Stimulated activated naive CD8-positive, alpha-beta T cell treated with anti-CD3 and anti-CD28 coated beads, Interleukin-15, amount 100 ng/mL, for 72 hours (primary cell): ENCODE results near the gene CHSY3.

Experiments used
- ATAC-seq: fragments of 150-1000 bp; cut with Tn5 transposase; 2 replicates; pipeline ENCODE4 v1.10.0; 2021; ENCODE audit warnings: mild to moderate bottlenecking, moderate library complexity
- DNase-seq, 2 donors: peaks; one replicate each; pipeline ENCODE4 v3.0.0; 2021 to 2022
- H3K27ac Mint-ChIP-seq, 2 donors: one replicate each; pipeline ENCODE4 v1.8.0; 2022; ENCODE audit warnings: mild to moderate bottlenecking in 2 of 2, mixed read lengths in 2 of 2, moderate library complexity in 2 of 2
- H3K27me3 Mint-ChIP-seq: one replicate; pipeline ENCODE4 v1.8.0; 2022; ENCODE audit warnings: mixed read lengths
- H3K4me1 Mint-ChIP-seq: one replicate; pipeline ENCODE4 v1.8.0; 2022; ENCODE audit warnings: mild to moderate bottlenecking, mixed read lengths
- H3K4me3 Mint-ChIP-seq, 2 donors: one replicate each; pipeline ENCODE4 v1.8.0; 2022; ENCODE audit warnings: mild to moderate bottlenecking in 2 of 2, mixed read lengths in 2 of 2, moderate library complexity in 1 of 2
- H3K9me3 Mint-ChIP-seq, 2 donors: one replicate each; pipeline ENCODE4 v1.8.0; 2022; ENCODE audit warnings: mixed read lengths in 2 of 2

CHSY3 gene

DNA sequence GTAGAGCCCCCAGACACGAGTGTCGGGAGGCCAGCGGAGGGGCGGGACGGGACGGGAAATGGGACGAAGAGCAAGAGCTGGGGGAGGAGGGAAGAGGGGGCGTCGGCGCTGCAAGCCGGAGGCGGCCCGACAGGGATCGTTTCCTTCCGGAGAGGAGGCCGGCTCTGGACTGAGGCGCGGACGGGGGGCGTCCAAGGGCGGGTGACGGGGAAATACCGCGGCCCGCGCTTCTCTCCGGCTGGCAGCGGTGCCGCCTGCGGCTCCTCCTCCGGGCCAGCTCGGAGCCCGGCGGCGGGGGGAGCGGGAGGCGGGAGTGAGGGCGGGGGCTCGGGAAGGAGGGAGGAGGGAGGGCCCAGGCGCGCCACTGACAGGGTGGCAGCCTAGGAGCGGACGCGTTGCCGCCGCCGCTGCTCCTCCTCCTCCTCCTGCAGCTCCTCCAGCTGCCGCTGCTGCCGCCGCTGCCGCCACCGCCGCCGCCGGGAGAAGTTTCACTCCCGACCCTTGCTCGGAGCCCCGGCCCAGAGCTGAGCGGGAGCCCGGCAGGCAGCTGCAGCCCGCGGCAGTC, at the start of gene CHSY3:
CHSY3 (plus strand) TSS at position 364 of the 565 bp plus-strand sequence.
- DNase-seq (peak in 1 of 2 donors; percentile 25), ATAC-seq (peak; percentile 75)
- peaks cover 21% of the 10 kb centered on the region for H3K4me1 Mint-ChIP-seq
- peaks cover 61% of the 10 kb centered on the region for H3K27me3 Mint-ChIP-seq
- H3K4me3 Mint-ChIP-seq = peak within 1 kb of the TSS; percentile 83 to 84
- H3K27ac Mint-ChIP-seq = no peak within 1 kb of the TSS
- no peaks in the 10 kb centered on the region for H3K9me3 Mint-ChIP-seq

DNA sequence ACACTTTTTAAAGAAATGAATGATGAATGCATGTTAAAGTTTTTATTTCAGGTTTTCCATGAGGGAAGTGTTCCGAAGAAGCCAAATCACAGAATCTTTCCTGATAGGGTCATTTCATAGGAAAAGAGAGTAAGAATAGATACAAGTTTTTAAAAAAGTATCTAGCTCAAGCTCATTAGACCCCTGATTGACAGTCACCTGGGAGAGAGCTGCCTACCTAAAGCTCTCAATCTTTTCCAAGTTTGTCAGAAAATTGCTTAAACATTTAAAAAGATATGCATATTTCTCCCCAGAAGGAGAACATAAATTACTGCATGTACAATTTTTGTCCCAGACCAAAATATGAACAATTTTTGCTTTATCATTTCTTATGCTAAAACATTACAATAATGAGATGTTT, 47.9 kb upstream of the CHSY3 start:
- no peak for ATAC-seq
- Mint-ChIP-seq H3K27me3 (peaks cover 8% of the 10 kb centered on the region), H3K4me3 (no peak overlapping the region), H3K4me1 (no peaks in the 10 kb centered on the region), H3K27ac (no peak overlapping the region), H3K9me3 (no peaks in the 10 kb centered on the region)
- no peak for DNase-seq

DNA sequence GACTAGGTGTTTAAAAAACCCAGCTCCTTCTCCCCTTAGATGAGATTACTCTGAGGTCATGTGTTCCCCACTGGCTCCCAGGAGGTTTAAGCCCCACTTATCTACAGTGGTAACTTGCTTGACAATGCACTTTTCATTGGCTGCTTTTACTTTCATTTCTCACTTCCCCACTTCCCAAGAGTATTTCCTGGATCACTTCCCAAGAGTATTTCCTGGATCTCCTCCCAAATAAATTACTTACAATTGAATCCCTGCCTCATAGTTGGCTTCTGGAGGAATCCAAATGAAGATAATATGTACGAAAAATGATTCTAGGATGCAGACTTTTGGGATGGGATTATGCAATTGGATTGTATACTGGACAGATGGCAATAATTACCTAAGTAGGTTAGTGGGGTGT, 47.1 kb upstream of the CHSY3 start:
- ATAC-seq = no peak
- H3K27me3 Mint-ChIP-seq = peaks cover 8% of the 10 kb centered on the region
- no peak for DNase-seq
- H3K27ac Mint-ChIP-seq = no peak overlapping the region
- no peaks in the 10 kb centered on the region for H3K9me3 Mint-ChIP-seq
- no peak overlapping the region for H3K4me3 Mint-ChIP-seq
- no peaks in the 10 kb centered on the region for H3K4me1 Mint-ChIP-seq

DNA sequence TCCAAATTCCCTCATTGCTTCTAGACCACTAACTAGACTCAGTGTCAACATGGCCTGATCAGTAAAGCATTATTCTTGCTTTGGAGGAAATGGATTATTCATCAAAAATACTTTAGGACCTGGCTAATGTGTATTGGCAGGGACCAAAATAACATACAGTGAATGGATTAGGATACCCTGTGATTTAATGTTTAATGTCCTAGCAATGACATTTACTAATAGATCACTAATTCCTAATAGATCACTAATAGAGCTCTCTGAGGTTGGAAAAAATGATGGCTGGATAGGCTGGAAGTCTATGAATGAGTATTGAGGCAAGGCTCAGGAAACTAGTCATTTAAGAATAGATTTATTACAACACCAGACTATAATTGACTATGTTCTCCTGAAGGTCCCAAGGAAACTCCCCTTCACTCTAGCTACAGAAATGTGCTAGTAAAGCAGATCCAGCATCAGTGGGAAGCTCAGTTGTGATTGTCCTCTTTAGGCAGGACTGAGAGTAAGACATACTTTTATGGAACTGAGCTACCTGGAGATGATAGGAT, 46.1 kb upstream of the CHSY3 start:
- DNase-seq (no peak), ATAC-seq (no peak)
- Mint-ChIP-seq H3K27ac (no peak overlapping the region), H3K4me1 (no peaks in the 10 kb centered on the region), H3K27me3 (peaks cover 13% of the 10 kb centered on the region), H3K4me3 (no peak overlapping the region), H3K9me3 (no peaks in the 10 kb centered on the region)

DNA sequence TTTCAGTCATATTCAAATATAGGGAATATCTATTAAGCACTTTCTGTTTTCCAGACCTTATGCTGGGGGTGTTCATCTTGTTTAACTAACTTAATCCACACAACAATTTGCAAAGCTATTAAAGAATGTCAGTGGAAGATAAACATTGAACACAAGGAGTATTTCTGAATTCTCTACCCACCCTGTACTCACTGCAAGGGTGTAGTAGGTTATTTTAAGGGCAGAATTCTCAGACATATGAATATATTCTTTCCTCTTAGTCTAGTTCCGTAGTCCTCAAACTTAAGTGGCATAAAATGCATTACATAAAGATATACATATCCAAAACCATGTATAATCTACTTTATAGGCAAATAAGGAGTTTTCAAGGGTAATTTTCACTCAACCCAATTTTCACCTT, 19.9 kb upstream of the CHSY3 start:
- Mint-ChIP-seq H3K4me1 (no peaks in the 10 kb centered on the region), H3K4me3 (no peak overlapping the region), H3K9me3 (no peaks in the 10 kb centered on the region), H3K27ac (no peak overlapping the region), H3K27me3 (no peaks in the 10 kb centered on the region)
- DNase-seq = no peak
- ATAC-seq = no peak

DNA sequence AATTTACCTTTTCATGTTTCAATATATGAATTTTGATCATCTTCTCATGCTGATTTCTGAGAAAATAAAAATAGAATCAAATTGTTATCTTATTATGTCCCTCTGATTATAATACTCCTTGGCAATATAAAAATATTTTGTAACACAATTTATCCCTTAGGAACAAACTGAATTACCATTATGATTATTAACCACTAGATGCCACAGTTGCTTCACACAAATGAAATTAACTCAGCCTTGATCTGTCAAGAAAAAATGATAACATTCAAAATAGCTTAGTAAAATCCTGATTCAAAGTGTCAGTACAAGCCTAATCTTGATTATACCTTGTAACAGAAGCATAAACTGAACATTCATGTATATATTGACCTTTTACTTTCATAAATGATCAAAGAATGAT, 4.8 kb upstream of the CHSY3 start:
- Mint-ChIP-seq H3K27ac (no peak overlapping the region), H3K4me1 (peaks cover 8% of the 10 kb centered on the region), H3K4me3 (no peak overlapping the region), H3K9me3 (no peaks in the 10 kb centered on the region), H3K27me3 (peaks cover 33% of the 10 kb centered on the region)
- ATAC-seq (no peak), DNase-seq (no peak)

DNA sequence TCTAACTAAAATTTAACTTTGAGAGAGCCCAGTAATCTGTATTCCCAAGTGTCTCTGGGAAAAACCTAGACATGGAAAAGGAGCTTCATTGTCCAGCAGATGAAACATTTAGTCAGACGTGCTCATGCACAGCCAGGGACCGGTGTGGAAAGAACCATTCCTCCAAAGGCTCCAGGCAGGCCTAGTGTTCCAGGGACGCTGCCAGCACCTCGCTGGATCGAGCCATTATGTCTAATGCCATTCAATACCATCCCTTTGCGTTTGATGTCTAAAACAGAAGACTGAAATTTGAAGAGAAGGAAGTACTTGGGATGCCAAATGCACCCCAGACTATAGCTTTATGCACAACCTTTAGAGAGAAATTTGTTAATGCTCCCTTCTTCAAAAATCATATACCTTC, 1.4 kb upstream of the CHSY3 start:
- H3K9me3 Mint-ChIP-seq = no peaks in the 10 kb centered on the region
- peaks cover 54% of the 10 kb centered on the region for H3K27me3 Mint-ChIP-seq
- no peak for ATAC-seq
- H3K4me3 Mint-ChIP-seq = no peak overlapping the region
- peaks cover 21% of the 10 kb centered on the region for H3K4me1 Mint-ChIP-seq
- H3K27ac Mint-ChIP-seq = no peak overlapping the region
- no peak for DNase-seq

DNA sequence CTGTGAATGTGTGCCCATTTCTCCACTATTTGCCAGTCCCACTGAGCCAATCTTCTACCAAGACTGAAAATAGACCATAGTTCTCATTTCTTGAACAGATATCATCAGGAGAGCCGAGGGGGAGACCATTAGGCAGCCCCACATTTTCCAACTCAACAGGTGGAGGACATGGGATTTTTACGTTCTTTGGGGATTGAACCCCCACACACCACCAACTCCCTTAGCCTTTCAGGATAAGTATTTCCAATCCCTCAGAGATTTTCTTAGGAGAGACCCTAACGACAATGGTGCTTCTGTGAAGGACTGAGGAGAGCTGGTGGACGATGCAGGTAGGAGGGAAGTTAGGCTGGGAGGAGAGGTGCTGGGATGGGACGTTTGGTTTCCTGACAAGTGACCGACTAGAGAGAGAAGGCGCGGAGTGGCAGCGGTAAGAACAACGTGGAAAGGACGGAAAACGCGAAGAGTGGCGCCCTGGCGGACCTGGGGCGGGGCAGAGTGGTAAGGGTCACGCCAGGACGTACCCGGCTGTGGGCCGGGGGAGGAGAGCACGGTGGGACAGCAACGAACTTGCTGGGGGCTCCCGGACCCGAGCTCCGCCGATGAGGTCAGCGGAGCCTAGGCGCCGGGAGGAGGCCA, 681 bp upstream of the CHSY3 start:
- no peak overlapping the region for H3K27ac Mint-ChIP-seq
- no peaks in the 10 kb centered on the region for H3K9me3 Mint-ChIP-seq
- DNase-seq (no peak), ATAC-seq (peak; percentile 39)
- peaks cover 61% of the 10 kb centered on the region for H3K27me3 Mint-ChIP-seq
- peak overlapping the region; percentile 83 to 84 for H3K4me3 Mint-ChIP-seq
- peaks cover 21% of the 10 kb centered on the region for H3K4me1 Mint-ChIP-seq

DNA sequence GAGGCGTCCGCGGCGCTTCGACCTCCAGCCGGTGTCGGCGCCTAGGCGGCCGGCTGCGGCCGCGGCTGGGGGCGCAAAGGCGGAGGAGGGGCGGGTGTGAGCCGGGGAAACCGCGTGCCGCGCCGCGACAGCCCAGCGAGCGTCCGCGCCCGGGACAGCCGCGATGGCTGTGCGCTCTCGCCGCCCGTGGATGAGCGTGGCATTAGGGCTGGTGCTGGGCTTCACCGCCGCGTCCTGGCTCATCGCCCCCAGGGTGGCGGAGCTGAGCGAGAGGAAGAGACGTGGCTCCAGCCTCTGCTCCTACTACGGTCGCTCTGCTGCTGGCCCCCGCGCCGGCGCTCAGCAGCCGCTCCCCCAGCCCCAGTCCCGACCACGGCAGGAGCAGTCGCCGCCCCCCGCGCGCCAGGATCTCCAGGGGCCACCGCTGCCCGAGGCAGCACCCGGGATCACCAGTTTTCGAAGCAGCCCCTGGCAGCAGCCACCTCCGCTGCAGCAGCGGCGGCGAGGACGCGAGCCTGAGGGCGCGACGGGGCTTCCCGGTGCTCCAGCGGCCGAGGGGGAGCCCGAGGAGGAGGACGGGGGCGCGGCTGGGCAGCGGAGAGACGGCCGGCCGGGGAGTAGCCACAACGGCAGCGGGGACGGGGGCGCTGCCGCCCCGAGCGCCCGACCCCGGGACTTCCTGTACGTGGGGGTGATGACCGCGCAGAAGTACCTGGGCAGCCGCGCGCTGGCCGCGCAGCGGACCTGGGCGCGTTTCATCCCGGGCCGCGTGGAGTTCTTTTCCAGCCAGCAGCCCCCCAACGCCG, 605 bp downstream of the CHSY3 start:
- peaks cover 21% of the 10 kb centered on the region for H3K4me1 Mint-ChIP-seq
- no peaks in the 10 kb centered on the region for H3K9me3 Mint-ChIP-seq
- peaks cover 61% of the 10 kb centered on the region for H3K27me3 Mint-ChIP-seq
- no peak overlapping the region for H3K27ac Mint-ChIP-seq
- peak overlapping the region; percentile 64 to 80 for H3K4me3 Mint-ChIP-seq
- ATAC-seq (peak; percentile 53), DNase-seq (peak in 1 of 2 donors; percentile 23)

DNA sequence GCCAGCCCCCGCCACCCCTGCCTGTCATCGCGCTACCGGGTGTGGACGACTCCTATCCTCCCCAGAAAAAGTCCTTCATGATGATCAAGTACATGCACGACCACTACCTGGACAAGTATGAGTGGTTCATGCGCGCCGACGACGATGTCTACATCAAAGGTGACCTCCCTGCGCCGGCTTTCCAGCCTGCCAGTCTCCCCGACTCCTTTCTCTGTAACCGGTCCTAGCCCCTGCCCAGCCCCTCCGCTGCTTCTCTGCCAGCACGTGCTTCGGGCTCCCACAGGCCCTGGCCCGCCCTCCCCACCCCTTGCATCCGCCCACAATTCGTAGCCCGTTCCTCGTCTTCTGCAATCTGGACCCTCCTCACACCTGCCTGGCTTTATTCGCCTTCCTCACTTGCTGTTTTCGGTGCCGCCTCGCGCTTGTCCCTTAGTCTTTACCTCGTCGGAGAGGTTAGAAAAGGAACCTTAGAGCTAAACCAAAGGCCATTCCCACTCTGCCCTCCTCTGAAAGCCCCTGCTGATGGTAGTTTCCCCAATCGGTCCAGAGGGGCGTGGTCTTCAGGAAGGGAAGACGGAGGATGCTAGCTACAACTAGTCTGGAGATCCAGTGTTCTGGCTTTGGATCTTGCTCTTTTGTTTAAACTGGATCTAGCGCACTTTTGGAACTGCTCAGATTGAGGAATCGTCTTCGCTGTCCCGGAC, 1.4 kb downstream of the CHSY3 start:
- Mint-ChIP-seq H3K27me3 (peaks cover 61% of the 10 kb centered on the region), H3K4me3 (peak overlapping the region; percentile 64 to 80), H3K4me1 (peaks cover 21% of the 10 kb centered on the region), H3K27ac (no peak overlapping the region), H3K9me3 (no peaks in the 10 kb centered on the region)
- peak; percentile 37 for ATAC-seq
- no peak for DNase-seq

DNA sequence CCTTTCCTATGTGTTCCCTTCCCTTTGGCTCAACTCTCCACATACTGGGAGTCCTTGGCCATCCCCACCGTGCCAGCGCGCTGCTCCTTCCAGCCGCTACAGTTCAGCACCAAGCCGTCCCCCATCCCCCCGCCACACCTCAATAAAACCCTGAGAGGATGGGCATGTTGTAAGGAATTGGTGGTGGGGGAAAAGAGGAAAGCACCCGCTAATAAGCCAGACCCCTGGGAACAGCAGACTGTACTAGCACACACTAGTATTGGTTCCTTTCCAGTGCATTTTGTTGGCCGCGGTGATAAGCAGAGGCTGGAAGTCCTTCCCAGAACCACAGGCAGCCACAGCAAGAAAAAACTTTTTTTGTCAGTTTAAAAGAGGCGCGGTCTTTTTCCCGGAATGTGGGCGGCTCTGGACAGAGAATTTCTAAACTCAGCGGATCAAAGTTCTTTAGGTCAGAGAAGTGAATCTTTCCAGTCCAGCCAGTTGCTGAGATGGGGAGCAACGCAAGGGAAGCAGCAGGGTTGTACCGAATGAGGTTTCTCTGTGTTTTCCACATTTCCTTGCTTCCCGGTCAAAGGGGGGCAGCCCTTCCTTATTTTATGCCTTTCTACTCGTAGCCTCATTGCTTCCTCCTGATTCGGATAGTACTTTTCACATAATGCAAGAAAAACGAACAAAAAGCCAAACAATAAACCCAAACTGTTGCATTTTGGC, 2.1 kb downstream of the CHSY3 start:
- peaks cover 21% of the 10 kb centered on the region for H3K4me1 Mint-ChIP-seq
- no peaks in the 10 kb centered on the region for H3K9me3 Mint-ChIP-seq
- no peak for ATAC-seq
- peak overlapping the region; percentile 64 to 80 for H3K4me3 Mint-ChIP-seq
- no peak for DNase-seq
- H3K27me3 Mint-ChIP-seq = peaks cover 55% of the 10 kb centered on the region
- no peak overlapping the region for H3K27ac Mint-ChIP-seq

DNA sequence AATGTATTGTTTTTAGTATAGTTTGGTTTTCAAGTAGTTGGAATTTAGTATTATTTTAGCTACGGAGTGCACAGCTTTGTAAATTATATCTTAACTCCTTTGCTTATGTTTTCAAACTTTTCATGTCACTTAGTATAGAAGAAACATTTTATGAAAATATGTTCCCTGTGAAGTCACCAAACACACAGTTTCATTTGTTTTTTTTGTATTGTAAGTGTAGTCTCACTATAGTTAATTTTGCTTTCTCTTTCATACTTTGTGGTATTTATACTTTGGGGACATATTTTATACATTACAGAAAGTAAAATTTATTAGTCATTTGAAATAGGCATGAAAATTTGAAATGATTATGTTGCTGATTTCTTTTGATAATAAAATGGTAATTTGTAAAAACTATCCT, 5.0 kb downstream of the CHSY3 start:
- Mint-ChIP-seq H3K4me3 (no peak overlapping the region), H3K27me3 (peaks cover 39% of the 10 kb centered on the region), H3K27ac (no peak overlapping the region), H3K9me3 (no peaks in the 10 kb centered on the region), H3K4me1 (peaks cover 13% of the 10 kb centered on the region)
- DNase-seq (no peak), ATAC-seq (no peak)

DNA sequence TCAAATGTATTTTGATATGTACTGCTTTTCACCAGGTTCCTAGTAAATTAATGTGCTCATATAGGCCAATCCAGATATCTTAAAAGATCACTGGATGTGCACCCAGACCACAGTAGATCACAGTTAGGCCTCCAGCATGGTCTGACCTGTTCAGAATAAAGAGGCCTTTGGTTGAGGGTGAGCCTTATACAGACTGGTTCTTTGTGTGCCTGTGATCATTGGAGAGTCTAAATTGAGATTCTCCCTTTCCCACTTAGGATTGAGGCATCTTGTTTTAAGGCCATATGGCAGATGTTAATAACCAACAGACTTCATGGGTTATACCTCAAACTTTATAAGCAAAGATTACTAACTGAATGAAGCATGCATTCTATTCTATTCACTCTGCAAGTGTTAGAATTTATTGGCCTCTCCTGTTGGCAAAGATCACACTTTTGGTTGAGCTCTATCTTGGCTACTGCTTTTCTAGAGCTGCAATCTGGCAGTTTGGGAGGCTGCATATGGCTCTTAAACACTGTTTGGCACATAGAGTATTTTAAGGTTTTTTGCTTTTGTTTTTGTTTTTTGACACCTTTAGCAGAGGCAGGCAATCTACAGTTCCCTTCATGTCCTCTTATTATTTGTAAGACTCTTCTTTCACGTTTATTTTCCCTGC, 8.5 kb downstream of the CHSY3 start:
- no peak for ATAC-seq
- no peak for DNase-seq
- Mint-ChIP-seq H3K4me3 (no peak overlapping the region), H3K27ac (no peak overlapping the region), H3K27me3 (peaks cover 26% of the 10 kb centered on the region), H3K9me3 (no peaks in the 10 kb centered on the region), H3K4me1 (no peaks in the 10 kb centered on the region)

DNA sequence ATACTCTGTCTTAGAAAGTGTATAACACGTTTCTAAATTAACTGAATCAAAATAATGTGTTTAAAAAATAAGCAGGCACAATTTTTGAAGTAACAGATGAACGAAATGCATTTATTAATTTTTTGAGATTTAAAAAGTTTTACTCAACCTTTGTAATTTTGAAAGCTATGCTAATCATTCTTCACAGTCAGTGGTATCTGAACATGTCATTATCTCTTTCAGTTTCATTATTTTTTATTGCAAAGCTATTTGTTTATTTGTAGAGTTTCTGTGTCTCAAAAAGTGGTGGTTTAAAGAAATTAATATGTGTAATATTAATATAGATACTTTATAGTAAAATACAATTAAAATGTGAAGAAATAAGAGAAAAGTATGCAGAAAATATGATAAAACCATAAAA, 11.2 kb downstream of the CHSY3 start:
- H3K4me3 Mint-ChIP-seq = no peak overlapping the region
- no peaks in the 10 kb centered on the region for H3K4me1 Mint-ChIP-seq
- DNase-seq (no peak), ATAC-seq (no peak)
- peaks cover 18% of the 10 kb centered on the region for H3K27me3 Mint-ChIP-seq
- peaks cover 0 to 8% of the 10 kb centered on the region in 2 donors for H3K9me3 Mint-ChIP-seq
- H3K27ac Mint-ChIP-seq = no peak overlapping the region

DNA sequence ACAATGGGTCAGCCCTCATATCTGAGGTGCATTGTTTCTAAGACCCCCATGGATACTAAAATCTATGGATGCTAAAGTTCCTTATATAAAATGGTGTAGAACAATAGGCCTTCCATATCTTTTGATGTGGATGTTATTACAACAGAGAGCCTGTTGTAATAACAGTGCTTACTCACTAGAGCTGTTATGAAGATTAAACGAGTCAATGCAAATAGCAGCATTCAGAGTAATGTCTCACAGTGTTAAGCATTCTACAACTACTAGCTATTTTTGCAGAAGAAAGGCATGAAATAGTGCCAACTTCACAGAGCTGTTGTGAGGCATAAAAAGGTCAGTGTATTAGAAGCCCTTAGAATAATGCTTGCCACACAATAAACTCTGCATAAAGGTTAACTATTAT, 13.0 kb downstream of the CHSY3 start:
- H3K9me3 Mint-ChIP-seq = peaks cover 0 to 8% of the 10 kb centered on the region in 2 donors
- DNase-seq = no peak
- H3K27ac Mint-ChIP-seq = no peak overlapping the region
- peaks cover 16% of the 10 kb centered on the region for H3K27me3 Mint-ChIP-seq
- H3K4me1 Mint-ChIP-seq = no peaks in the 10 kb centered on the region
- ATAC-seq = no peak
- no peak overlapping the region for H3K4me3 Mint-ChIP-seq
